MCF 10A (cell line): ENCODE results near the gene DLG2. TPM values are rescaled to one million over a fixed set of nuclear protein-coding genes. Genes with fewer than 3 reads are reported as not detected.

Experiments
- BruUV-seq: library from RNA; stranded (reverse); fragments of 400-500 nt; replicated peaks from 2 replicates; lab custom pipeline; 2021; lab: Mats Ljungman, UMichigan
- CTCF ChIA-PET: fragments of 300-600 bp; sonication (Branson Sonifier 250); formaldehyde crosslinking; extraction: SDS; loops from one replicate; lab custom pipeline; 2021; ENCODE audit warnings: antibody characterized with exemption, inconsistent platforms; lab: Yijun Ruan, JAX
- POLR2A ChIA-PET: fragments of 300-600, 350-650 bp; sonication (Branson Sonifier 250); formaldehyde crosslinking; extraction: SDS; loops from one replicate; lab custom pipeline; 2020; ENCODE audit warnings: antibody characterized with exemption, inconsistent platforms; lab: Yijun Ruan, JAX
- DNase-seq: peaks from one replicate; pipeline ENCODE4 v3.0.0-alpha.2; 2018; ENCODE audit not compliant: unreplicated experiment
- H3K27ac Mint-ChIP-seq: one replicate; pipeline ENCODE4 v1.8.0; 2022; ENCODE audit warnings: mild to moderate bottlenecking, low read depth, mixed read lengths; ENCODE audit not compliant: unreplicated experiment
- H3K27me3 Mint-ChIP-seq: one replicate; pipeline ENCODE4 v1.8.0; 2022; ENCODE audit warnings: mixed read lengths; ENCODE audit not compliant: insufficient read depth, unreplicated experiment
- H3K36me3 Mint-ChIP-seq: one replicate; pipeline ENCODE4 v1.8.0; 2022; ENCODE audit warnings: mild to moderate bottlenecking, moderate library complexity, mixed read lengths; ENCODE audit not compliant: insufficient read depth, unreplicated experiment
- H3K4me1 Mint-ChIP-seq: one replicate; pipeline ENCODE4 v1.8.0; 2022; ENCODE audit warnings: mixed read lengths; ENCODE audit not compliant: insufficient read depth, unreplicated experiment
- H3K4me3 Mint-ChIP-seq: one replicate; pipeline ENCODE4 v1.8.0; 2022; ENCODE audit warnings: mild to moderate bottlenecking, moderate library complexity, mixed read lengths; ENCODE audit not compliant: unreplicated experiment
- H3K9me3 Mint-ChIP-seq: one replicate; pipeline ENCODE4 v1.8.0; 2022; ENCODE audit warnings: mixed read lengths; ENCODE audit not compliant: unreplicated experiment
- CTCF ChIP-seq: fragments of 200-600 bp; IDR thresholded peaks from one replicate; pipeline ENCODE4 v1.8.0; 2022; ENCODE audit warnings: antibody characterized with exemption, mild to moderate bottlenecking; ENCODE audit not compliant: unreplicated experiment
- intact Hi-C: fragments of 100-400 bp; cut with micrococcal nuclease; formaldehyde crosslinking; loops from 2 replicates; pipeline ENCODE4 v1.14.1; 2022
- total RNA-seq: library from RNA; stranded (reverse); gene quantifications from 2 replicates; pipeline ENCODE4 v1.2.3, GENCODE V29; 2022

Gene DLG2
- total RNA-seq, 1 experiment from 2014 or later: 0.26 TPM

- CTCF ChIA-PET: interaction anchor here (0.6 kb wide), 1 partner anchor 450 kb away, joined by 4 read pairs; no protein-coding TSS in a partner anchor
- H3K27ac Mint-ChIP-seq: no peak overlapping the region
- DNase-seq: no peak
- no TSS peak for BruUV-seq
- peaks cover 5% of the 10 kb centered on the region for H3K4me1 Mint-ChIP-seq
- no peaks in the 10 kb centered on the region for H3K36me3 Mint-ChIP-seq
- POLR2A ChIA-PET: no interaction called here
- no peak for TF ChIP-seq CTCF
- intact Hi-C loops: no loop called here
- no peak overlapping the region for H3K4me3 Mint-ChIP-seq
- H3K9me3 Mint-ChIP-seq: no peaks in the 10 kb centered on the region
- peaks cover 61% of the 10 kb centered on the region for H3K27me3 Mint-ChIP-seq
These were observed 1937.9 kb downstream of the DLG2 start for GRCh38 chr11:83689144-83689780.

- ChIA-PET POLR2A (no interaction called here), CTCF (interaction anchor here (0.6 kb wide), 1 partner anchor 16 kb away, joined by 3 read pairs; no protein-coding TSS in a partner anchor)
- intact Hi-C loops: no loop called here
These were observed 1939.4 kb downstream of the DLG2 start for GRCh38 chr11:83687787-83688186.

GRCh38 chr11:83685730-83686129 is 1941.4 kb downstream of the DLG2 start:
- intact Hi-C loops: no loop called here
- ChIA-PET POLR2A (no interaction called here), CTCF (no interaction called here)
- TF ChIP-seq CTCF: no peak
- BruUV-seq: no TSS peak
- H3K27ac Mint-ChIP-seq: no peak overlapping the region
- H3K27me3 Mint-ChIP-seq: peaks cover 73% of the 10 kb centered on the region
- no peaks in the 10 kb centered on the region for H3K36me3 Mint-ChIP-seq
- no peaks in the 10 kb centered on the region for H3K9me3 Mint-ChIP-seq
- H3K4me3 Mint-ChIP-seq: no peak overlapping the region
- no peaks in the 10 kb centered on the region for H3K4me1 Mint-ChIP-seq
- no peak for DNase-seq

More at GRCh38 chr11:83687787-83688186, 1939.4 kb downstream of the DLG2 start:
- Mint-ChIP-seq H3K27ac (no peak overlapping the region), H3K4me1 (peaks cover 5% of the 10 kb centered on the region), H3K4me3 (no peak overlapping the region), H3K9me3 (no peaks in the 10 kb centered on the region), H3K27me3 (peaks cover 73% of the 10 kb centered on the region), H3K36me3 (no peaks in the 10 kb centered on the region)
- BruUV-seq: no TSS peak
- DNase-seq: no peak
- TF ChIP-seq CTCF: no peak

GRCh38 chr11:83684071-83684470 is 1943.1 kb downstream of the DLG2 start:
- no peaks in the 10 kb centered on the region for H3K4me1 Mint-ChIP-seq
- no peaks in the 10 kb centered on the region for H3K36me3 Mint-ChIP-seq
- POLR2A ChIA-PET: no interaction called here
- CTCF ChIA-PET: interaction anchor here (1.0 kb wide), 1 partner anchor 40 kb away, joined by 3 read pairs; no protein-coding TSS in a partner anchor
- H3K4me3 Mint-ChIP-seq: no peak overlapping the region
- no TSS peak for BruUV-seq
- intact Hi-C loops: no loop called here
- H3K27me3 Mint-ChIP-seq: peaks cover 88% of the 10 kb centered on the region
- no peaks in the 10 kb centered on the region for H3K9me3 Mint-ChIP-seq
- no peak for TF ChIP-seq CTCF
- H3K27ac Mint-ChIP-seq: no peak overlapping the region
- DNase-seq: no peak
